Cerebellar nuclear complex (tissue), 1 donor: Measurements from ENCODE around the gene KIAA0232.

Experiments used
- DNase-seq, 2 experiments: peaks; one replicate each; lab custom pipeline; 2025; lab: John Stamatoyannopoulos, UW

KIAA0232 gene

GRCh38 chr4:6782147-6782845 lies at the start of gene KIAA0232:
TSS of gene KIAA0232 (plus strand) at chr4:6782727. CDS start at chr4:6824454, 41,727 bp downstream.
- peak; percentile 23 to 52 for DNase-seq

- no peak for DNase-seq
Observed at GRCh38 chr4:6733358-6734164, 49.0 kb upstream of the KIAA0232 start.

- DNase-seq, result no peak
Observed at GRCh38 chr4:6734165-6734786, 48.3 kb upstream of the KIAA0232 start.

- no peak for DNase-seq
Observed at GRCh38 chr4:6739920-6740319, 42.6 kb upstream of the KIAA0232 start.

GRCh38 chr4:6740347-6740746 lies 42.2 kb upstream of the KIAA0232 start:
- no peak for DNase-seq

- DNase-seq, result no peak
Observed at GRCh38 chr4:6742507-6742906, 40.0 kb upstream of the KIAA0232 start.

- no peak for DNase-seq
Observed at GRCh38 chr4:6742989-6743388, 39.5 kb upstream of the KIAA0232 start.

GRCh38 chr4:6746721-6747293 lies 35.7 kb upstream of the KIAA0232 start:
- DNase-seq, result no peak

- DNase-seq, result no peak
Observed at GRCh38 chr4:6747294-6748051, 35.1 kb upstream of the KIAA0232 start.

GRCh38 chr4:6748286-6748685 lies 34.2 kb upstream of the KIAA0232 start:
- DNase-seq, result no peak

GRCh38 chr4:6749340-6750171 lies 33.0 kb upstream of the KIAA0232 start:
- DNase-seq, result no peak

- DNase-seq, result no peak
Observed at GRCh38 chr4:6750286-6751221, 32.0 kb upstream of the KIAA0232 start.

- DNase-seq, result no peak
Observed at GRCh38 chr4:6751611-6752485, 30.7 kb upstream of the KIAA0232 start.

- no peak for DNase-seq
Observed at GRCh38 chr4:6752486-6752829, 30.1 kb upstream of the KIAA0232 start.

- DNase-seq, result no peak
Observed at GRCh38 chr4:6753103-6753560, 29.4 kb upstream of the KIAA0232 start.

GRCh38 chr4:6753891-6754290 lies 28.6 kb upstream of the KIAA0232 start:
- no peak for DNase-seq

- no peak for DNase-seq
Observed at GRCh38 chr4:6754481-6755087, 27.9 kb upstream of the KIAA0232 start.

GRCh38 chr4:6755088-6755753 lies 27.3 kb upstream of the KIAA0232 start:
- no peak for DNase-seq
